HG03378 (cell line): ENCODE measurements around the gene PDE2A.

Experiments
- ATAC-seq: cut with Tn5 transposase; IDR thresholded peaks from one replicate; pipeline ENCODE4 v1.9.1; 2021; ENCODE audit warnings: mild to moderate bottlenecking, moderate library complexity; ENCODE audit not compliant: unreplicated experiment

Gene PDE2A

DNA sequence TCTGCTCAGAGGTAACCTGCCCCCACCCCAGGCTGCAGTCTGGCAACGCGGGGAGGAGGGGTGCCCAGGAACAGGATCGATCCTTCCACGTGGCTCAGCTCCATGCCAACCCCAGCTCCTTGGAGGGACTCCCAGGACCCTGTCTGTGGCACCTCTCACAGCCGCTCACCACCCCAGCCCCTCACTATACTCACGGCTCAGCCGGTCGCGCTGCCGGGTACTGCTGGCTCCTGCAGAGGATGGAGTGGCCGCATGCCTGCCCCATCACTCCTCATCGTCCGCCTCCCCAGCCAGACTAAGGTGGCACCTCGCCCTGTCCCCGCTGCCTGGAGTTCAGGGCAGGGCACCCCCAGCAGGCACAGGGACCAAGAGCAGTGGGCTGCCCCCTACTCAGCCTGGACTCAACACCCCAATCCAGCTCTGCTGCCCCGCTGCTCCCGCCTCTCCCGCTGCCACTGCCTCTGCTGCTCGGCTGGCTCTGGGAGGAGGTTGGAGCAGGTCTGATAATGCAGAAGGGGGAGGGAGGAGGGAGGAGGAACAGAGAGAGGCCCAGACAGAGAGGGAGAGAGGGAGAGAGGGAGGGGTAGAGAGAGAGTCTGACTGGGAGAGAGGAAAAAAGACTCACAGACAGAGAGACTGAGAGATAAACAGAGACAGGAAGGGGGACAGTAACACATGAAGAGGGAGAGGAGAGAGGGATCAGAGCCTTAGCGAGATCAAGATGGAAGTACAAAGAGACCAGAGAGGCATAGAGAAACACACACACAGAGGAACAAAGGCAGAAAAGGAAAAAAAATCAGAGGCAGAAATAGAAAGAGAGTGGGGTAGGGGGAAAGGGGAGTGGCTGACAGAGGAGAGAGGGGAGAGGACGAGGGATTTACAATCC is at the start of gene PDE2A:
TSS of gene PDE2A (minus strand) at position 480 of the 886 bp plus-strand sequence. CDS start at position 265, 215 bp downstream.
- no peak for ATAC-seq

DNA sequence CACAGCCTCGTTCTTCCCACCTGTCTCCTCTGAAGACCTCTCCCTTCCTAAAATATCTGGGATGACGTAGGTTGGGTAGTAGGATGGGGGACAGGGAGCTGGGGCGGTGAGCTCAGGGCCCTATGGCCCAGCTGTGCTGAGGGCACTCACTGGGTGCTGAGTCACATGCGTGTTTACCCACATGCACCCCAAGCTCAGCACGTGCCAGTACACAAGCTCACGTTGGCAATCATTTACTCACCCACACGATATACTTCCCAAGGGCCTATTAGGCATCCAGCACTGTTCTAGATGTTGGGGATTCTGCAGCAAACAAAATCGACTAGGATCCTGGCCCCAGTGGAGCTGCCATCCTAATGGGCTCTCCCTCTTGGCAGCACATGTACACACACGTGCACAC is 49.3 kb upstream of the PDE2A start:
- ATAC-seq = no peak

GRCh38 chr11:72722050-72722748 is 48.0 kb upstream of the PDE2A start:
- peak; percentile 66 for ATAC-seq

- no peak for ATAC-seq
These were observed 47.4 kb upstream of the PDE2A start for GRCh38 chr11:72721689-72722049.

DNA sequence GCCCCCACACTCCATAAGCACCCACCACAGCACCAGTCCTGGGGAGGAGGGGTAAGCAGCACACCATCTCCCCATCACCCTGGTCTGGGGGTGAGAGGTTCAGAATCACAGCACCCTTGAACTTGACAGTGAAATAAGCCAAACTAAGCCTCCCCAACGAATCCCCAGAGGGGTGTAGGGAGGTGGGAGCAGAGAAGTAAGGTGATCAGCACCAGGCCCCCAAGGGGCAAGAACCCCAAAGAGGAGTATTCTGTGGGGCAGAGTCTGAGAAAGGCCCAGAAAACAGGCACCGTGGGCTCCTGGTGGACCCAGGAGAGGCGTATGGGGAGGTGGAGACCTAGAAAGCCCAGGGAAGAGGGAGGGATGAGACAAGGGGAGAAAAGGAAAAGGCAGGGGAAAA is 47.1 kb upstream of the PDE2A start:
- no peak for ATAC-seq

DNA sequence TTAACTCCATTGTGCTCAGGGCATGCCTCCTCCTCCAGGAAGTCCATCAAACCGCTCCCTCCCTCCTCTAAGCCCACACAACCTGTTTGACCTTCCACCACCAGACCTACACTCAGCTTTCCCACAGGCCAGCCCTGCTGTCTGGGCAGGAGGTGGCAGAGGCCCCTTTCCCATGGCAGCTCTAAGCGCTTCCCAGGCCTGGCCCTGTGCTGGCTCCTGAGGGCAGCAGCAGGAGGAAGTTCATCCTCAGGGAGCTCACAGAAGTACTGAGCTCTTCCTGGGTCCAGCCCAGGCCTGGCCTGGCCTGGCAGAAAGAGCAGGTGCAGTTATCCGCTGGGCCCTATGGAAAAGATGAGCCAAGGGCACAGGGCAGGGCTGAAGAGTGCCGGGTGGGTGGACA is 46.6 kb upstream of the PDE2A start:
- no peak for ATAC-seq

DNA sequence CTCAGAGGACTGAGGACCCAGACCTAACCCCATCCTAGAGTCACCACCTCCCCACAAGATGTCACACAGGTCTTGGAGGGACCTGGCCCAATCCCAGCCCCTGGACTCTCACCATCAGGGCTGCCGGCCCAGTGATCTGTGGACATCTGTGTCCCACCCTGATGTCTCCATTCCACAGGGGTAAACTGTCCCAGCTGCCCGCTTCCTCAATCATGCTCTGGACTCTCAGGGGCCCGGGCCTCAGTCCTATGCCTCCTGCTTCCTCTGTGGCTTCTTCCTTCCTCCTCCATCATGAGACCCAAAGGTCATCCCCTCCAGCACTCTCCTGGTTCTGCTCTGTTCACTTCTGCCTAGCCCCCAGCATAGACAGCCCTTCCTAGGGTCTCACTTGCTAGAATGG is 45.8 kb upstream of the PDE2A start:
- ATAC-seq = no peak

DNA sequence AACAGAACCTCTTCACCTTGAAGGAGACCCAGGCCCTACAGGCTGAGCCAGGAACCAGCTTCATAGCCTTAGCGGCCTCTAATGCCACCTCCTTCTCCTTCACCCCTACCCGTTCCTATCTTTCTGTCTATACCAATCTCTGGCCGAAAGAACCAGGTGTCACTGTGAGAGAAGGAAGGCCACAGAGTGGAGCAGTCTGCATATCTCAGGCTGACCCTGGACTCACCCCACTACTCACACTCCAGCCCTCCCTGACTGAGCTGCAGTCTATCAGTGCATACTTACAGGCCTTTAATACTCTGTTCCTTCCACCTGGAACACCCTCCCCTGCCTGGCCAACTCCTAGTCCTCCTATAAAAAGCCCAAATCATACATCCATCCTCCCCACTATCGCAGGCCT is 45.3 kb upstream of the PDE2A start:
- no peak for ATAC-seq

- no peak for ATAC-seq
These were observed 44.9 kb upstream of the PDE2A start for GRCh38 chr11:72719144-72719543.

DNA sequence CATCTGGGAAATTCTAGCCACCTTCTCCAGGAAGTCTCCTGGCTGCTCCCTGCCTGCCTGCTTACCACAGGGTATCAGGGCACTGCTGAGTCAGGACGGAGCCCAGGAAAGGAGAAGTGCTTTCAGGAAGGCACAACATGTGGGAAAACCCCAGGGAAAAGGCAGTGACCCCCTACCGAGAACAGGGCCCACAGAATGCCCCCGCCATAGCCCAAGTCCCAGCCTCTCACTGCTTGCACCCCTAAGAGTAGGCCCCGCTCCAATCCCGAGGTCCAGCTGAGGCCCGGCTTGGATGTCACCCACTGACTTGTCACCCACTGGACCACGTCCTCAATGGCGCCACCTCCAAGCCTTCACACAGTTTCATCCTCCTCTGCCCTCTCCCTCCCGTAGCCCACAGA is 43.9 kb upstream of the PDE2A start:
- ATAC-seq = no peak

DNA sequence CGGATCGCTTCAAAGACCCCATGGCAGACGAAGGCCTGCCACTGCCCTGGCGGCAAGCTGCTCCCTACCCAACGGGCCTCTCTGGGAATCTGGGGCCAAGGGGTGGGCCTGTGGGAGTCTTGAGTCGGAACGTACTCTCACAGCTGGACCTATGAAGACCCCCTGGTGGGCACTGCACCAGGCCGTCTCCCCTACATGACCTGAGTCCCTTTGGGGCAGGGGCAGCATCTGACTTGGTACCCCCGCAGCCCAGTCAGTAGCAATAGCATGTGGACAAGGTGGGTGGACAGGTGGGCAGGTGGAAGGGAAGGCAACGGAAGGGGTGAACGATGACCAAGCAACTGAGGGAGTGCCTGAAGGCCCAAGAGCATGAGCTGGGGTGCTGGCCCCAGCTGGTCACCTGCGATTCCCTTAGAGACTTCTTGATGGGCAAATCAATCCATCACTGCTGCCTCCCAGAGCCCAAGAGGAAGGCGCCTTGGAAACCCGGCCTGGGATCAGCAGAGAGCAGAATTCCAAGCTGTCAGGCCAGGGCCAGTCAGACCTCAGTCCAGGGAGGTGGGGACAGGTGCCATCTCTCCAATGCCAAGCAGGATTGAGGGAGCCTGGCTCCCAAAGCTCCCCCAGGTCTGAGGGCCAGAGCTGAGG is 42.7 kb upstream of the PDE2A start:
- no peak for ATAC-seq

GRCh38 chr11:72716290-72716689 is 42.1 kb upstream of the PDE2A start:
- ATAC-seq = no peak

DNA sequence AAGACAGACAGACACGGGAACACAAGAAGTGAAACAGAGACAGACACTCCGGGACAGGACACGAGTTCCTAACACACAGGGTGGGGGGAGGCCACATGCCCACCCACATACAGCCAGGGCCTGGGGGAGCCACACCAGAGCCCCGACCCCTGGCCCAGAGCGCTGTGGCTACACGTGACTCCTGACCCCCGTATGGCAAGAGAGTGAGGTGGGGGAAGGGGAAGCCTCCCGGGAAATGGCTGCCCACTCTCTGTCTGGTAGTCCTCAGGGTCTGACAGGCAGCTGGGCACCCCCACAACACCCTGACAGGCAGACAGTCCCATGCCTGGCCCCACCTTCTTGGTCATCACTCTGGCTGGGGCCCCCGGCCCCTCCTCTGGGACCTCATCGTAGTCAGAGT is 38.6 kb upstream of the PDE2A start:
- no peak for ATAC-seq

GRCh38 chr11:72712168-72712751 is 38.0 kb upstream of the PDE2A start:
- ATAC-seq = no peak

- no peak for ATAC-seq
These were observed 36.9 kb upstream of the PDE2A start for GRCh38 chr11:72711141-72711540.

DNA sequence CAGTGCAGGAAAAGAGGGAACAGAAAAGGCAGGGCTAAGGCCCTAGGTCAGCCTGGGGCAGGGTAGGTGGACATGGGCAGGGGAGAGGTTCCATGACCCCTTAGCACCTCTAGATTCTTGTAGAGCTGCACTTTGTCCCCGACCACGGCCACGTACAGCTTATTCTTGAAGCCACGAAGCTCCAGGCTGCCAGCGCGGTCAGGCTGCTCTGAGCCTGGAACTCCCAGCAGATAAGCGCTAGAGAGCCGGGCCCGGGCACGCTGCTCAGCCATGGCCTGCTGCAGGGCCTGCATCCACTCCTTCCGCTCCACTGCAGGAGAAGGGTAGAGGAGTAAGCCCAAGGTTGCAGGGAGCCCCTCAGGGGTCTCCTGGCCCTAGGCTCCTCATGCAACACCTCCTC is 36.1 kb upstream of the PDE2A start:
- no peak for ATAC-seq

DNA sequence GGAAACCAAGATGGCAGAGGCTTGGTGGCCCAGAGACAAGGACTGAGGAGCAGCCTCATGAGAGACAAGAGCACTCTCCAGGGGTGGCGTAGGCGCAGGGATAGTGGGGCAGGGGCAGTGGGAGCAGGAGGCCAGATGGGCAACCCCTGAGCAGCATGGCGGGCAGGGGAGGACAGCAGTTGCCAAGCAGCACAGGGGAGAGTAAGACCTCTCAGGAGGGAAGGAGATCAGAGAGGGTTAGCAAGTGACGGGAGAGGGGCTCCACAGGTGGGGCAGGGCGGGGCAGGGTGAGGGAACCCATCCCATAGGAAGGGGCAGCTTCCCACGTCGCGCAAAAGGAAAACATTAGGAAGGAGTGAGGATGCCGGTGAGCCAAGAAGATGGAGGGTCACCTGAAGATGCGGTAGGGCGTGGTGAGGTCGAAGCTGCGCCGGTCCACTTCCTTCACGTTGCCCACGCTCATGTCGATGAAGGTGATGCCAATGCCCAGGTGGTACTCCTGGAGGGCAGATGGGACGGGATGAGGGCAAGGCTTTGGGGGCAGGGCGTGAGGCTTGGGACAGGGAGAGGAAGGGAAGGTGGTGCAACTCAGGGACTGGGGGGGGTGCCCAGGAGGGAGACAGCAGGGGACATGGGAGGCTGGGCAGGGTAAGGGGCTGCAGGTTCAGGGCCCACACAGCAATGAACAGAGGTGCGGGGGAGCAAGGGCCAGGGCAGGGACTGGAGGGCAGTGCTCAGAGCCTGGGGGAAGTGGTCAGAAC is 35.4 kb upstream of the PDE2A start:
- ATAC-seq = no peak

GRCh38 chr11:72707032-72707431 is 32.8 kb upstream of the PDE2A start:
- no peak for ATAC-seq

DNA sequence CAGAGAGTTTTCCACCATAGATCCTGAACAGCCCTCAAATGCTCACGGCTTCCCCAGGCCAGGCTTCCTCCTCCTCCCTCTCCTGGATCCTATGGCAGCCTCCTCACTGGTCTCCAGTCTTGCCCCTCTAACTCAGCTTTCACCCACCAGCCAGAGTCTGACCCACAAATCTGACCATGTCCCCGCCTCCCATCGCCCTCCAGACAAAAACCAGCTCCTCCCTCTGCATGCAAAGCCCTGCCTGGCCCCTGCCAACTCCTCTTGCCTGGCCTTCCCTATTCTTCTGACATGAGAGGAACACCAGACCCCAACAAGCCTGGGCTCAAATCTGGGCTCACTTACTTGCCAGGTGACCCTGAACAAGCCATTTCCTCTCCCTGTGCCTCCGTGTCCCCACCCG is 32.4 kb upstream of the PDE2A start:
- ATAC-seq = no peak

DNA sequence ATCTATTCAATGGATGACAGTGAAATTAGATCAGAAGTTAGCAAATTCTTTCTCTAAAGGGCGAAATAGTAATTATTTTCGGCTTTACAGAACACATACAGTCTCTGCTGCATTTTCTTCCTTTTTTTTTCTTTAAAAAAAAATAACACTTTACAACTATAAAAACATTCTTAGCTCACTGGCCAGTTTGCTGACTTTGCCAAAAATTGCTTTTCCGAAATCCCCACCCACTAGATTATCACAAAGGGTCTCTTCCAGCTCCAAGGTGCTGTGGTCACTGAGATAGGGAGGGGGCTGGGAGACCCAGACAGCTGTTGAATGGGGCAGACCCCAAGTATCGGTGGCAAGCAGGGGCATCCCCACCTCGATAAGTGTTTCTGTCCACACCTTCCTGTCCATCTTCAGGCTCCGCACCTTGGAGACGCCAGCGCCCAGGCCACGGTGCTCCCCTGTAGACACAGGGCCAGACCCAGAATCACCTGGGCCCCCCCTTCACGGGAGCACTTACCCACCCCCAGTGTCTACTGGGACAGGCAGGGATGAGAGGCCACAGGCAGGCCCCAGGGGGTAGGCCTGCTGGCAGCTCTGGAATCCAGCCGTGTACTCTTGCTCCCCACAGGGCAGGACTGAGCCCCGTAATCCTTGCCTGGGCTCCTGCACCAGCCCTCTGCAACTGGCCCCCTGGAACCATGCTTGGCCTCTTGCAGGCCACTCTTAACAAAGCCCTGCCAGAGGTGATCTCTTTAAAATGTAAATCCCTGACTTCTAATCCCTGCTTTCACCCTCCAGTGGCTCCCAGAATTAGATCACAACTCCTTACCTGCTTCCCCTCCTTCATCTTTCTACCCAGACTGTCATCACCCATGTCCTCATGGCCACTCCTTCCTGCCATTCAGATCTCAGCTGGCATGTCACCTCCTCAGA is 31.5 kb upstream of the PDE2A start:
- ATAC-seq = no peak
